ENCODE measurements around the gene POU2F3.

DNA sequence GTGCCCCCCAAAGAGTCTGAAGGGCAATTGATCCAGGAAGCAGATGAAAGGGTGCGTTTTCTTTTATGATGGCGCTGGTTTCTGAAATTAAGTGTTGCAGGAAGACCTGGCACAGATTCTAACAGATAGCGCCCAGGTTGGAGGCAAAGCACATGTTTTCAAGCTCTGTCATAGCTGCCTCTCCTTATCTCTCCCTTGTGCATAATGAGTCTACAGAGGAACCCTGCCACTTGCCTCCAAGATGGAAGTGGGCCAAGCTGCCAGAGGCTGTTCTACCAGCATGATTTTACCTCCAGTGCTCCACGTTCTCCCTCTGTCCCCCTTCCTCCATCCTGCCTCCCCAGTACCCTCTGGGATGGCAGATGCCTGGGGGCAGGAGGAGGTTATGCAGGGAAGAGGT, 55.2 kb downstream of the POU2F3 start:
- TF ChIP-seq, protein P1, sequence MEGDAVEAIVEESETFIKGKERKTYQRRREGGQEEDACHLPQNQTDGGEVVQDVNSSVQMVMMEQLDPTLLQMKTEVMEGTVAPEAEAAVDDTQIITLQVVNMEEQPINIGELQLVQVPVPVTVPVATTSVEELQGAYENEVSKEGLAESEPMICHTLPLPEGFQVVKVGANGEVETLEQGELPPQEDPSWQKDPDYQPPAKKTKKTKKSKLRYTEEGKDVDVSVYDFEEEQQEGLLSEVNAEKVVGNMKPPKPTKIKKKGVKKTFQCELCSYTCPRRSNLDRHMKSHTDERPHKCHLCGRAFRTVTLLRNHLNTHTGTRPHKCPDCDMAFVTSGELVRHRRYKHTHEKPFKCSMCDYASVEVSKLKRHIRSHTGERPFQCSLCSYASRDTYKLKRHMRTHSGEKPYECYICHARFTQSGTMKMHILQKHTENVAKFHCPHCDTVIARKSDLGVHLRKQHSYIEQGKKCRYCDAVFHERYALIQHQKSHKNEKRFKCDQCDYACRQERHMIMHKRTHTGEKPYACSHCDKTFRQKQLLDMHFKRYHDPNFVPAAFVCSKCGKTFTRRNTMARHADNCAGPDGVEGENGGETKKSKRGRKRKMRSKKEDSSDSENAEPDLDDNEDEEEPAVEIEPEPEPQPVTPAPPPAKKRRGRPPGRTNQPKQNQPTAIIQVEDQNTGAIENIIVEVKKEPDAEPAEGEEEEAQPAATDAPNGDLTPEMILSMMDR (IDR thresholded peaks at IDR 0.05), result no peak
- no peak for TF ChIP-seq POLR2A (IDR thresholded peaks at IDR 0.05)

Data from testis (tissue), 2 donors.